ENCODE measurements around the gene RSPH10B2. TPM values are rescaled to one million over a fixed set of nuclear protein-coding genes. Genes with fewer than 3 reads are reported as not detected.

RSPH10B2 gene
- total and polyA plus RNA-seq, 2 of the 13 experiments (the other 11 are each of a cell fraction or from before 2014, with no cell fraction given): 0.31 TPM; not detected in 1

DNA sequence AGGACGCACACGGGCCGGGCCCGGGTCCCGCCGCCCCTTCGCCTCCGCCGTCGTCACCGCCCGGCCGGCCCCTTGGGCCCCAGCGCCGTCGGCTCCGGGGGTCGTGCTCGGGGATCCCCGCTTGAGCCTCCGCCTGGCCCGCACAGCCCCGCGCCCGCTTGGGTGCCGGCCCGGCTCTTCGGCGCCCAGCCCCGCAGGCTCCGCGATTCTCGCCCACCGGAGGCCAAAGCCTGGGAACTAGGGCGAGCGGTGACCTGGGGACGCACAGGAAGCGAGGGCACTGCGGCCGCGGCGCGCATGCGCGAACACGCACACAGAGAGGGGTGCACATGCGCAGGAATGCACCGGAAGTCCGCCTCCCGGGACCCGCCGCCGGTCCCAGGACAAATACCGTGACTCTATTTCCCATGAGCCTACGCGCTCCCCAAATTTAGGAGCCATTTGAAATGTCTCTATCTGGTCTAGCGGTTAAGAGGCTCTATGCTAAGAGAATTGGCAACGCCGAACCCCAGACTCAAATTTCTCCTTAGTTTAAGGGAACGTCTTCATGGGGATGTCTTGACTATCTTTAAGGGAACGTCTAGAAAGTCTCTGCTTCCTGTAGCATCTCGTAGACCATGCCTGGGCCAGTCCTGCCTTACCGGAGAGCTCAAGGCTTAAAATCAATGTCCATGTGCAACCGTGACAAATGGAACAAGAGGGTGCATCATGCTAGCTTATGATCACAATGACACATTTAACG, 47.1 kb upstream of the RSPH10B2 start, which contains the start of gene ZNF12 (continued):
- TF ChIP-seq, protein P1, sequence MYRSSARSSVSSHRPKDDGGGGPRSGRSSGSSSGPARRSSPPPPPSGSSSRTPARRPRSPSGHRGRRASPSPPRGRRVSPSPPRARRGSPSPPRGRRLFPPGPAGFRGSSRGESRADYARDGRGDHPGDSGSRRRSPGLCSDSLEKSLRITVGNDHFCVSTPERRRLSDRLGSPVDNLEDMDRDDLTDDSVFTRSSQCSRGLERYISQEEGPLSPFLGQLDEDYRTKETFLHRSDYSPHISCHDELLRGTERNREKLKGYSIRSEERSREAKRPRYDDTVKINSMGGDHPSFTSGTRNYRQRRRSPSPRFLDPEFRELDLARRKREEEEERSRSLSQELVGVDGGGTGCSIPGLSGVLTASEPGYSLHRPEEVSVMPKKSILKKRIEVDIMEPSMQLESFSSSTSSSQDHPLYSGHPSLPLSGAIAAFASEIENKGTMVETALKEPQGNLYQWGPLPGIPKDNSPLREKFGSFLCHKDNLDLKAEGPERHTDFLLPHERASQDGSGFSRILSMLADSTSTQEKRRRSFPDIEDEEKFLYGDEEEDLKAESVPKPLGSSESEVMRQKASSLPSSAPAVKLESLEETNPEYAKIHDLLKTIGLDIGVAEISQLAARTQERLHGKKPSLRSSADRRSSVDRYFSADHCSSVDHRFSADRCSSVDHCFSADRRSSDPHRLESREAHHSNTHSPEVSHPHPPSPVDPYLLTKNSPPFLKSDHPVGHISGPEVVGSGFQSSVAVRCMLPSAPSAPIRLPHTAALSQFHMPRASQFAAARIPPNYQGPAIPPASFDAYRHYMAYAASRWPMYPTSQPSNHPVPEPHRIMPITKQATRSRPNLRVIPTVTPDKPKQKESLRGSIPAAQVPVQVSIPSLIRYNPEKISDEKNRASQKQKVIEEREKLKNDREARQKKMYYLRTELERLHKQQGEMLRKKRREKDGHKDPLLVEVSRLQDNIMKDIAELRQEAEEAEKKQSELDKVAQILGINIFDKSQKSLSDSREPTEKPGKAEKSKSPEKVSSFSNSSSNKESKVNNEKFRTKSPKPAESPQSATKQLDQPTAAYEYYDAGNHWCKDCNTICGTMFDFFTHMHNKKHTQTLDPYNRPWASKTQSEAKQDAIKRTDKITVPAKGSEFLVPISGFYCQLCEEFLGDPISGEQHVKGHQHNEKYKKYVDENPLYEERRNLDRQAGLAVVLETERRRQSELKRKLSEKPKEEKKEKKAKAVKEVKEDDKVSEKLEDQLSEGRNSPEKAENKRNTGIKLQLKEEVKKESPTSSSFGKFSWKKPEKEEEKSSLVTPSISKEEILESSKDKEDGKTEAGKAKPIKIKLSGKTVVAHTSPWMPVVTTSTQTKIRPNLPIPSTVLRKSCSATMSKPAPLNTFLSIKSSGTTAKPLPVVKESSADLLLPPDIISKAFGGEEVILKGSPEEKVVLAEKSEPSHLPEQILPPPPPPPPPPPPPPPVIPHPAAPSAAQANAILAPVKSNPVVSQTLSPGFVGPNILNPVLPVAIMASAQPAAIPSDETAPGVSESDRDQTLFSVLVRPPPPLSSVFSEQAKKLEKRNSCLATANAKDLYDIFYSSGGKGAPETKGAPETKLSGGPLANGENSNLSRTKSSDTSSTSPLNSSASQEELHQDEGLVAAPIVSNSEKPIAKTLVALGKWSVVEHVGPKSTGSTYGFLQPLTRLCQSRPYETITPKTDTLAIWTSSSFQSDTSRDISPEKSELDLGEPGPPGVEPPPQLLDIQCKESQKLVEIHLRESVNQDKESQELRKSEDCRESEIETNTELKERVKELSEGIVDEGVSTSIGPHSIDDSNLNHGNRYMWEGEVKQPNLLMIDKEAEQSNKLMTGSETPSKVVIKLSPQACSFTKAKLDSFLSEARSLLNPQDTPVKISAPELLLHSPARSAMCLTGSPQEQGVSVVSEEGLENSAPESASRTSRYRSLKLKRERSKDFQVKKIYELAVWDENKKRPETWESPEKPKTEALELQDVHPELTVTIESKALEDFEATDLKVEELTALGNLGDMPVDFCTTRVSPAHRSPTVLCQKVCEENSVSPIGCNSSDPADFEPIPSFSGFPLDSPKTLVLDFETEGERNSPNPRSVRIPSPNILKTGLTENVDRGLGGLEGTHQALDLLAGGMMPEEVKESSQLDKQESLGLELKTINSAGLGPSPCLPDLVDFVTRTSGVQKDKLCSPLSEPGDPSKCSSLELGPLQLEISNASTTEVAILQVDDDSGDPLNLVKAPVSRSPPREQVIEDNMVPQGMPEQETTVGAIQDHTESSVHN (CRISPR knock-in tag; IDR thresholded peaks at IDR 0.05): no peak
- TF ChIP-seq TEAD3 (CRISPR knock-in tag; optimal IDR thresholded peaks at IDR 0.05; ENCODE audit: borderline replicate concordance) (peak; percentile 94), ZNF431 (CRISPR knock-in tag; IDR thresholded peaks at IDR 0.05; ENCODE audit: borderline replicate concordance, low read depth) (peak; percentile 41; the same call in 1 of the 2 replicates), ZNF777 (CRISPR knock-in tag; IDR thresholded peaks at IDR 0.05) (peak; percentile 83), SALL1 (CRISPR knock-in tag; IDR thresholded peaks at IDR 0.05) (peak; percentile 56; the same call in 1 of the 2 replicates)
- TF ChIP-seq, protein P2, sequence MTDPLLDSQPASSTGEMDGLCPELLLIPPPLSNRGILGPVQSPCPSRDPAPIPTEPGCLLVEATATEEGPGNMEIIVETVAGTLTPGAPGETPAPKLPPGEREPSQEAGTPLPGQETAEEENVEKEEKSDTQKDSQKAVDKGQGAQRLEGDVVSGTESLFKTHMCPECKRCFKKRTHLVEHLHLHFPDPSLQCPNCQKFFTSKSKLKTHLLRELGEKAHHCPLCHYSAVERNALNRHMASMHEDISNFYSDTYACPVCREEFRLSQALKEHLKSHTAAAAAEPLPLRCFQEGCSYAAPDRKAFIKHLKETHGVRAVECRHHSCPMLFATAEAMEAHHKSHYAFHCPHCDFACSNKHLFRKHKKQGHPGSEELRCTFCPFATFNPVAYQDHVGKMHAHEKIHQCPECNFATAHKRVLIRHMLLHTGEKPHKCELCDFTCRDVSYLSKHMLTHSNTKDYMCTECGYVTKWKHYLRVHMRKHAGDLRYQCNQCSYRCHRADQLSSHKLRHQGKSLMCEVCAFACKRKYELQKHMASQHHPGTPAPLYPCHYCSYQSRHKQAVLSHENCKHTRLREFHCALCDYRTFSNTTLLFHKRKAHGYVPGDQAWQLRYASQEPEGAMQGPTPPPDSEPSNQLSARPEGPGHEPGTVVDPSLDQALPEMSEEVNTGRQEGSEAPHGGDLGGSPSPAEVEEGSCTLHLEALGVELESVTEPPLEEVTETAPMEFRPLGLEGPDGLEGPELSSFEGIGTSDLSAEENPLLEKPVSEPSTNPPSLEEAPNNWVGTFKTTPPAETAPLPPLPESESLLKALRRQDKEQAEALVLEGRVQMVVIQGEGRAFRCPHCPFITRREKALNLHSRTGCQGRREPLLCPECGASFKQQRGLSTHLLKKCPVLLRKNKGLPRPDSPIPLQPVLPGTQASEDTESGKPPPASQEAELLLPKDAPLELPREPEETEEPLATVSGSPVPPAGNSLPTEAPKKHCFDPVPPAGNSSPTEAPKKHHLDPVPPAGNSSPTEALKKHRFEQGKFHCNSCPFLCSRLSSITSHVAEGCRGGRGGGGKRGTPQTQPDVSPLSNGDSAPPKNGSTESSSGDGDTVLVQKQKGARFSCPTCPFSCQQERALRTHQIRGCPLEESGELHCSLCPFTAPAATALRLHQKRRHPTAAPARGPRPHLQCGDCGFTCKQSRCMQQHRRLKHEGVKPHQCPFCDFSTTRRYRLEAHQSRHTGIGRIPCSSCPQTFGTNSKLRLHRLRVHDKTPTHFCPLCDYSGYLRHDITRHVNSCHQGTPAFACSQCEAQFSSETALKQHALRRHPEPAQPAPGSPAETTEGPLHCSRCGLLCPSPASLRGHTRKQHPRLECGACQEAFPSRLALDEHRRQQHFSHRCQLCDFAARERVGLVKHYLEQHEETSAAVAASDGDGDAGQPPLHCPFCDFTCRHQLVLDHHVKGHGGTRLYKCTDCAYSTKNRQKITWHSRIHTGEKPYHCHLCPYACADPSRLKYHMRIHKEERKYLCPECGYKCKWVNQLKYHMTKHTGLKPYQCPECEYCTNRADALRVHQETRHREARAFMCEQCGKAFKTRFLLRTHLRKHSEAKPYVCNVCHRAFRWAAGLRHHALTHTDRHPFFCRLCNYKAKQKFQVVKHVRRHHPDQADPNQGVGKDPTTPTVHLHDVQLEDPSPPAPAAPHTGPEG (CRISPR knock-in tag; IDR thresholded peaks at IDR 0.05): no peak
- TF ChIP-seq, protein P3, sequence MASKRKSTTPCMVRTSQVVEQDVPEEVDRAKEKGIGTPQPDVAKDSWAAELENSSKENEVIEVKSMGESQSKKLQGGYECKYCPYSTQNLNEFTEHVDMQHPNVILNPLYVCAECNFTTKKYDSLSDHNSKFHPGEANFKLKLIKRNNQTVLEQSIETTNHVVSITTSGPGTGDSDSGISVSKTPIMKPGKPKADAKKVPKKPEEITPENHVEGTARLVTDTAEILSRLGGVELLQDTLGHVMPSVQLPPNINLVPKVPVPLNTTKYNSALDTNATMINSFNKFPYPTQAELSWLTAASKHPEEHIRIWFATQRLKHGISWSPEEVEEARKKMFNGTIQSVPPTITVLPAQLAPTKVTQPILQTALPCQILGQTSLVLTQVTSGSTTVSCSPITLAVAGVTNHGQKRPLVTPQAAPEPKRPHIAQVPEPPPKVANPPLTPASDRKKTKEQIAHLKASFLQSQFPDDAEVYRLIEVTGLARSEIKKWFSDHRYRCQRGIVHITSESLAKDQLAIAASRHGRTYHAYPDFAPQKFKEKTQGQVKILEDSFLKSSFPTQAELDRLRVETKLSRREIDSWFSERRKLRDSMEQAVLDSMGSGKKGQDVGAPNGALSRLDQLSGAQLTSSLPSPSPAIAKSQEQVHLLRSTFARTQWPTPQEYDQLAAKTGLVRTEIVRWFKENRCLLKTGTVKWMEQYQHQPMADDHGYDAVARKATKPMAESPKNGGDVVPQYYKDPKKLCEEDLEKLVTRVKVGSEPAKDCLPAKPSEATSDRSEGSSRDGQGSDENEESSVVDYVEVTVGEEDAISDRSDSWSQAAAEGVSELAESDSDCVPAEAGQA (IDR thresholded peaks at IDR 0.05; ENCODE audit: low read depth): no peak
- TF ChIP-seq, protein P3 (CRISPR knock-in tag; IDR thresholded peaks at IDR 0.05; ENCODE audit: borderline replicate concordance): 0 out of 2 replicates have a peak, but pooled peaks have one; percentile 33

Measured in HepG2 (cell line).